Measurements from ENCODE around the gene PLEKHA7.

The PLEKHA7 gene

DNA sequence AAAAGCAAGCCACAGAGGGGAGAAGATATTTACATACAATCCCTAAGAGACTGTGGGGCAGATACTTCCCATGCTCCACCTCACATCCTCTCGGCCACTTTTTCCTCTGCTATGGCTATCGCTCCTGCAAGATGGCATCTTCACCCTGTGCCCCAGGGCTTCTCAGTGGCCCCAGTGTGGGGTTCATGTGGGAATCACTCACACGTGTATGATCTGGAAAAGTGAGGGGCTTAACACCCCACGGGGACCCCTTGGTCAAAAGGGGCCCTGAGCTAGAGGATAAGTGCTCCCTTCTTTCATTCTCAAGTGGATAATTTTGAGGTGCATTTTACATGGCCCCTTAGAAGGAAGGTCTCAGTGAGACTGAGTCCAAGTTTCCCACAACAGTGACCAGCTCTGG is 247.1 kb downstream of the PLEKHA7 start:
- in situ Hi-C loops (cut with HindIII; ENCODE audit: low sequenced_read_pairs) = no loop called here
- DNase-seq (ENCODE audit: low read depth) = no peak
- no peak for TF ChIP-seq CTCF (IDR thresholded peaks at IDR 0.05; ENCODE audit: low read depth, low read length, missing control alignments)
- no peak overlapping the region for H3K4me3 ChIP-seq (ENCODE audit: low read depth, low read length)

- no peak for DNase-seq (ENCODE audit: low read depth)
Observed at GRCh38 chr11:16764888-16765287, 249.3 kb downstream of the PLEKHA7 start.

GRCh38 chr11:16763746-16764145 is 250.5 kb downstream of the PLEKHA7 start:
- no peak for TF ChIP-seq CTCF (IDR thresholded peaks at IDR 0.05; ENCODE audit: low read depth, low read length, missing control alignments)
- H3K4me3 ChIP-seq (ENCODE audit: low read depth, low read length) = no peak overlapping the region
- in situ Hi-C loops (cut with HindIII; ENCODE audit: low sequenced_read_pairs) = no loop called here
- no peak for DNase-seq (ENCODE audit: low read depth)

More at GRCh38 chr11:16764888-16765287, 249.3 kb downstream of the PLEKHA7 start:
- in situ Hi-C loops (cut with HindIII; ENCODE audit: low sequenced_read_pairs) = no loop called here
- TF ChIP-seq CTCF (IDR thresholded peaks at IDR 0.05; ENCODE audit: low read depth, low read length, missing control alignments) = no peak
- H3K4me3 ChIP-seq (ENCODE audit: low read depth, low read length) = no peak overlapping the region

- no peak for TF ChIP-seq CTCF (IDR thresholded peaks at IDR 0.05; ENCODE audit: low read depth, low read length, missing control alignments)
- DNase-seq (ENCODE audit: low read depth) = no peak
- no peak overlapping the region for H3K4me3 ChIP-seq (ENCODE audit: low read depth, low read length)
- in situ Hi-C loops (cut with HindIII; ENCODE audit: low sequenced_read_pairs) = no loop called here
Observed at GRCh38 chr11:16759857-16760508, 254.2 kb downstream of the PLEKHA7 start.

GRCh38 chr11:16758382-16759024 is 255.7 kb downstream of the PLEKHA7 start:
- TF ChIP-seq CTCF (IDR thresholded peaks at IDR 0.05; ENCODE audit: low read depth, low read length, missing control alignments) = no peak
- in situ Hi-C loops (cut with HindIII; ENCODE audit: low sequenced_read_pairs) = no loop called here
- no peak overlapping the region for H3K4me3 ChIP-seq (ENCODE audit: low read depth, low read length)
- no peak for DNase-seq (ENCODE audit: low read depth)

DNA sequence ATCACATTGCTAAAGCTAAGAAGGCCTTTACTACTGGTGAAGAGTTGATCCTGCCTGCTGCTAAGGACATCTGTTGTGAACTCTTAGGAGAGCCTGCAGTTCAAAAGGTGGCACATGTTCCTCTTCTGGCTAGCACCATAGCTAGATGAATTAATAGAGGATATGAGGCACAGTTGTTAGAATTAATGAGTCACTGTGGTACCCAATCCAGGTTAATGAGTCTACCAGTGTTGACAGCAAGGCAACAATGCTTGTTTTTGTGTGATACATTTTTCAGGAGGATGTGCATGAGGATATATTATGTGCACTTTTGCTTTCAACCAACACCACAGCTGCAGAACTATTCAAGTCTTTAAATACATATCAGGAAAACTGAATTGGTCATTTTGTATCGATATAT is 263.8 kb downstream of the PLEKHA7 start:
- in situ Hi-C loops (cut with HindIII; ENCODE audit: low sequenced_read_pairs) = no loop called here
- no peak overlapping the region for H3K4me3 ChIP-seq (ENCODE audit: low read depth, low read length)
- TF ChIP-seq CTCF (IDR thresholded peaks at IDR 0.05; ENCODE audit: low read depth, low read length, missing control alignments) = no peak
- DNase-seq (ENCODE audit: low read depth) = no peak
